Stimulated activated CD8-positive, alpha-beta memory T cell treated with anti-CD3 and anti-CD28 coated beads, Interleukin-4, amount 100 ng/mL, for 48 hours (primary cell): ENCODE data around the gene YPEL3.
A peak's percentile ranks its signal among the peaks of the same experiment; 100 is the strongest.
"Not testable (repeated sequence)": the region's sequence is repeated elsewhere in the genome, so short reads cannot be mapped to it uniquely, and the experiment has no call there.

ENCODE experiments used
- DNase-seq: peaks from one replicate; pipeline ENCODE4 v3.0.0-alpha.2; 2020

YPEL3 gene

DNA sequence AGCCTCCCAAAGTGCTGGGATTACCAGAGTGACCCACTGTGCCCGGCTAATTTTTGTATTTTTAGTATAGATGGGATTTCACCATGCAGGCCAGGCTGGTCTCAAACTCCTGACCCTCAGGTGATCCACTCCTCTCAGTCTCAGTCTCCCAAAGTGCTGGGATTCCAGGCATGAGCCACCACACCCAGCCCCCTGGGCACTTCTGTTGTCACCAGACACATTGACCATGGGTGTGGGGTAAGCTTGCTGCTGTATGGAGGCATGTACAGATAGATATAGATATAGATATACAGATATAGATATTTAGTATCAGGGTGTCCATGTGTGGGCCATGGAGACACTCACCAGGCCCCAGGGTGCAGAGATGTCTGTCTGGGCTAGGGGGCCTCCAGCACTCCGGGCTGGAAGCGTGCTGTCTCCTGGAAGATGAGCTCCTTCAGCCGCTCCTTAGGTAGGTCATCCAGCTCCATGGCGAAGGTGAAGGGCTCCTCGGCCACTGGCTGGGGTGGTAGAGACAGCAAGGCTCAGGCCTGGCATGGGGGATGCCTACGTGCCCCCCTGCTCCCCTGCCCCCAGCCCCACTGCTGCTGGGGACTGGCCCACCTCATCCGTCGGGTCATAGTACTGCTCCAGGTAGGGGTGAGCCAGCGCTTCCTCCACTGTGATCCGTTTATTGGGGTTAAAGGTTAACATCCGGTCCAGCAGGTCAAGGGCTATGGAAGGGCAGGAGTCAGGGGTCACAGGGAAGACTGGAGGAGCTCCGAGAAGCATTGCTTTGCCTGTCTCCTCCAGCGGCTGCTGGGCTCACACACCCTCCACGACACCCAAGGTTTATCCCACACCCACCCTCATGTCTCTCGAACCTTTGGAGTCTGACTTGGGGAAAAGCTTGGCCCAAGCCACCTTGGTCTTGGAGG, 20.5 kb upstream of the YPEL3 start:
- DNase-seq = no peak

DNA sequence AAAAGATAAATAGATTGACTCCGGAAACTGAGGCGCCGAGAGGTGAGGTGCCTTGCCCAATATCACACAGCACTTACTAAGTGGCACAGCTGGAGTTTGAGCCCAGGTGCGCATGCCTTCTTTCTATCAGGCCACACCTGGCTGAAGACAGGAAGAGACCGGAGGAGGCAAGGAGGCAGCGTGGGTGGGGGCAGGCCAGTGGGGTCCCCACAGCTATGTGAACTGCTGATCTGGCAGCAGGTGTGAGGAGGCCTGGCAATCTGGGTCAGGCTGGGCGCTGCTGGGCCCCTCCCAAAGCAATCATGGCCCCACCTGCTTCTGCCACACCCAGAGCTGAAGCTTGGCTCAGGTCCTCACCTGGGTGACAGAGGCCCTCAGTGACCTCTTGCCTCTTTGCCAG, 19.2 kb upstream of the YPEL3 start:
- DNase-seq = no peak

DNA sequence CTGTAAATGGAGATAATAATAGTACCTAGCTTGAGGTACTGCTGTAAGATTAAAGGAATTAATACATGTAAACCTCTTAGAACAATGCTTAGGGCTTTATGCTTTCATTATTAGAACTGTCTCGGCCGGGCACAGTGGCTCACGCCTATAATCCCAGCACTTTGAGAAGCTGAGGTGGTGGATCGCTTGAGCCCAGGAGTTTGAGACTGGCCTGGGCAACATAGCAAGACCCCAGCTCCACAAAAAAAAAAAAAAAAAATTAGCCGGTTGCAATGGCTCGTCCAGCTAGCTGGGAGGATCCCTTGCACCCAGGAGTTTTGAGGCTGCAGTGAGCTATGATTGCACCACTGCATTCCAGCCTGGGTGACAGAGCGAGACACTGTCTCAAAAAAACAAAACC, 18.8 kb upstream of the YPEL3 start:
- DNase-seq = not testable (repeated sequence)

DNA sequence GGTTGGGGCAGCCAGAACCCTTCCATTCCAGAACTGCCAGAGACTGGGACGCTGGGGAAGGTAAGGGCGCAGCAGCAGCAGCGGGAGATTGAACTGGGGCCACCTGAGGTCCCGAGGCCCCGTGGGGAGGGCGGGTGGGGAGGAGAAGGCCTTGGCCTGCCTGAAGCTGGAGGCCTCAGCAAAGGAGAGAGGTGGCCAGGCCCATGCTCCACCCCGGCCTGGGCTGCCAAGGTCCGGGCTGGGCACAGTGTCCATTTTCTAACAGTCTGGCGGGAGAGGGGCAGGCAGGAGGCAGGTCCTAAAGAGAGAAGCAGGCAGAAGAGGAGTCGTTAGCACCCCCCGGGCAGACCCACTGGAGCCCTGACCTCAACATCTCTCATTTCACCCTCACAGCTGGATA, 18.4 kb upstream of the YPEL3 start:
- DNase-seq = no peak

DNA sequence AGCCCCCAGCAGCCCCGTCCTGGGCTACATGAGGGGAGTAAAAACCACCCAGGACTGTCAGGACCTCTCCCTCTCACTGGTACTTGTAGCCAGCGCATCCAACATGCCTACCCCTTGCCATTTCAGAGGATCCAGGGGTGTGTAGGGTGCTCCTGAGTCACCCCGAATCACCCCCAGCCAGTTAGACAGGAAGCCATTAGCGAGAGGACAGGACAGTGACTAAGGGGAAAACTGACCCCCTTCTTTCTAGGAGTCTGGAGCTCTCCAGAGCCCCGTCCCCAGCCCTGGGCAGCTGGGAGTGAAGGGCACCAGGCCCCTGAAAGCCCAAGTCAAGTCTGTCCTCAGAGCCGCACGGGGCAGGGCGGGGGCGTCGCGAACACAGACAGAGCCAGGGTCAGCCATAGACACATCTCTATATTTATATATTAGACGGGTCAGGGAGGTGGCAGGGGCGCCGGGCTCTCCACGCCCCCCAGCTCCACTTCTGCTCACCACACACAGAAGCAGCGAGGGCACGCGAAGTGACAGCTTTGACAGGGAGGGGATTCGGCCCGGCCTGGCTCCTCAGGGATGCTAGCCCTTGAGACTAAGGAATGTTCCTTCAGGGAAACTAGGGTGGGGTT, 17.8 kb upstream of the YPEL3 start:
- no peak for DNase-seq

DNA sequence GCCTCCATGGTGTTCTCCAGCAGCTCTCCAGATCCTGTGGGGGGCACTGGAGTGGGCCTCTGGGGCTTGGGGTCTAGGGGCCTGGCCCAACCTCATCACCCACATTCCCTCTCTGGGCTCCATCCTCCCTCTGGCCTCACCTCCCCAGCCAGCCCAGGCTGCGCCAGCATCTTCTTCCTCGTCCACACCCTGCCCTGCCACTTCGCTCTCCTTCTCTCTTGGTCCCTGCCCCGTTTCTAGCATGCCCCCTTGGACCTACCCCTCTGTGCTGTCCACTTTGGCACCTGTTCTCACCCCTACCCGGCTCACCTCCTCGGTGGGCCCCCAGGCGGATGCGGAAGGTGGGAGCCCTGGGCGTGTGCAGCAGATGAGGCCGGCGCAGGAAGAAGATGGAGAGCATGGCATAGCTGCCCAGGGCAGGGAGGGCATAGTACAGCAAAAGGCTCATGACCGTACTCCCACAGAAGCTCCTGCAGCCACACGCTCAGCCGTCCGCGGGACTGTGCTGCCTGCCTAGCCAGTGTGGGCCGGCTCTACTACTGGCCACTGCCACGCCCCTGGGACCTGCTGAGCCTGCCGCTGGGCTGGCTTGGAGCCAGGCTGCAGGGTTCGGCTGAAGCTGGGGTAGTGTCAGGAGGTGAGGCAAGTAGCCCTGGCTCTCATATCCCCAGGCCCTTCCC, 17.2 kb upstream of the YPEL3 start, which contains the start of gene GDPD3:
Gene GDPD3 (minus strand): TSS at position 507 of the 680 bp plus-strand sequence. CDS start 59 bp downstream, at position 448.
- no peak for DNase-seq

DNA sequence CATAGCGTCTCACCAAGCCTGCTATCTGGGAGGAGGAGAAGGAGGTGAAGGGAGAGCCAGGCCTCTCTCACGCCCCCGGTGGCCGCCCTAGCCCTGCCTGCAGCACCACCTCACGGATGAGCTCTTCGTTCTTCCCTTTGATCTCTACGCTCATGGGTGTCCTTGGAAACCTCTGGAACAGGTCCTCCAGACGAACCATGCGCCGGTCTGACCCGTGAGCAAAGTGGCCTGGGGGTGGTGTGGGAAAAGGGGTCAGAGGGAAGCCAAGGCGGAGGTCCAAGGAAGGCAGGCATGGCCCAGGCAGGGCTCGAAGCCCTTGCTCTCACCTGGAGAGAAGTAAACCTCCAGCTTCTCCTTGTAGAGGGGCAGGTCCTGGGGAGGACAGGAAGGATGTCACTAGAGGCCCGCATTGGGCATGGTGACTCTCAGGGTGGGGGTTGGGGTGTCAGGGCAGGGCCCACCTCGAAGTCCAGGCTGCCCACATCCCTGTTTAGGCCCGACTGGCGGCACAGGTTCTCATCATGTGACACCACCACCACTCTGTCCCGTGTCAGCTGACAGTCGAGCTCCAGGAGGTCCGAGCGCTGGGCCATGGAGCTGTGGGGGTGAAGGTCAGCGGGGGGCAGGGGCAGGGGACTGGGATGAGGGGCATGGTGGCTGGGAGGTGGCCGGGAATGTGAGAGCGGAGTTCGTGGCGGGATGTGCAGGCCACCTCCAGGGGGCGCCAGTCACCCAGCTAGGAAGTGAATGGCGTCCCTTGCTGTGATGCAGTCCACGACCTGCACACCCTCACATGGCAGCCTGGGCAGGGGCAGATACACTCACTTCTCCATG, 16.4 kb upstream of the YPEL3 start:
- DNase-seq = peak; percentile 86

DNA sequence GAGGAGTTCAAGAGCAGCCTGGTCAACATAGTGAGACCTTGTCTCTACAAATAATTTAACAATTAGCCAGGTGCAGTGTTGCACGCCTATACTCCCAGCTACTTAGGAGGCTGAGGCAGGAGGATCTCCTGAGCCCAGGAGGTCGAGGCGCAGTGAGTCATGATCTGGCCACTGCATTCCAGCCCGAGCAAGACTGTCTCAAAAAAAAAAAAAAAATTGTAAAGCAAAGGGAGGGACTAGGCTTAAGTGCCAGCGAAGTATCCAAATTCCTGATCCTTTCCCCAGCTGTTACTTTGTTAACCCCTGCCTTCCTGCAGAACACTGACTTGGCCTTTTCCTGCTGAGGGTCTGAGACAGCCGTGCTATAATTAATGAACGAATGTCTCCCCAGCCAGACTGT, 14.6 kb upstream of the YPEL3 start:
- DNase-seq = no peak

DNA sequence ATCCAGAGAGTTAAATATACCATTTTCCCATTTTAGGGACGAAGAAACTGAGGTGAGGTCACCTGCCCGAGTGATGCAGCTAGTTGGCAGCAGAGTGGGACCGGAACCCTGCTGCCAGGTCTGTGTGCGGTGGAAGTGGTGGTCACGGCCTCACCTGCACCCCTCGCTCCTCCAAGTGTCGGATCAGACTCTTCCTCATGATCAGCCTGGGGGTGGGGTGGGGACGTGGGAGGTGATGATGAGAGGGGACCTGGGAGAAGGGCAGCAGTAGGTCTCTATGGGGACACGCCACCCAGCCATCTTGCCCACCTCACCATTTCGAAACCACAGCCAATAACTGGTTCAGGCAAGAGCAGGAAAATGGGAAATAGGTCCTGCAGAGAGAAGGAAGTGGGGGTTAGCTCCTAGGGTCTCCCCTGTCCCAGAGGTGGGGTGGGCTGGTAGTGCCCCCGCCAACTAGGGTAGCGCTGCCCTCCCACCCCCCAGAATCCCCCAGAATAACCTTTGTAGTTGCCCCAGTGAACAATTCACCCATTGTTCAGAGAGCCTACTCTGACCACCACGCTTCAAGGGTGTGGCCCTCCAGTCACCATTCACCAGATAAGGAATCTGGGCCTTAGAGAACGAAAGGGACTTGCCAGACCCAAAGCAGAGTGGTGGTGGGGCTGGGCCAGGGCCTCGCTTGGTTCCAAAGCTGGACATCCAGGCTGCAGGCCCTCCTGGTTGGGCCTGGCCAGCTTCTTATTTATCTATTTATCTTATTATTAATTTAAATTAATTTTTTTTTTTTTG, 12.2 kb upstream of the YPEL3 start:
- DNase-seq = no peak

DNA sequence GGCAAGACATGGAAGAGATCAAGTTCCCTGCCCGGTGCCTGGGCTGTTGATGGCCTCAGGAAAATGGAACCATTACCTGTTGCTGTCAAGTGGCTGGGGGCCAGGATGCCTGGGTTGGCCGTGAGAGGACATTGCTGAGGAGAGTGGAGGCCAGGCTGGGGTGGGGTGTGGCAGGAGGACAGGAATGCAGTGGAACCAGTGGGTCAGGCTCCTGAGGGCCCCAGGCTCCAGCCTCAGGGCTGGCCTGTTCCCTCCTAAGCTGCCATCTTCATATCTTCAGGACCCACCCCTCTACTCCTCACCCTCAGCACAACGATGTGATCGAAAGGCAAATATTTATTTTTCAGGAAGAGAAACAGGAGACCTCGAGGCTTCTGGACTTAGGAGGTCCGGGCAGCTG, 8.5 kb upstream of the YPEL3 start:
- DNase-seq = no peak

DNA sequence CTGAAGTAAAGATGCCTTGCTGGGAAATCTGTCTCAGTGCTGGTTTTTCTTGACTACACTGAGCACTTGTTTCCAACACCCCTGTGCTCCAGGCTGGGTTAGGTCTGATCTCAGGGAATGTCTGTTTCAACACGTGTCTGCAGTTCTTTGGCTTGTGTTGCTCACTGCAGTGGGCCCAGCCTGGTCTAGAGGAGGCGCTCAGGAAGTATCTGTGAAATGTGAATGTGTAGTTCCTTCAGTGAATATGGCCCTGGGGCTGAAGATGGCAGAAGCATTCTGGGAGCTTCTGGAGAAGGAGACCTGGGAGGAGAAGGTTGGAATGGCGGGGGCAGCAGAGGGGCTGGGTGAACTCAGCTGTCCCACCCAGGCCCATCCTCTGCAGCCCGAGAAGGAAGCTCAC, 8.1 kb upstream of the YPEL3 start:
- no peak for DNase-seq

DNA sequence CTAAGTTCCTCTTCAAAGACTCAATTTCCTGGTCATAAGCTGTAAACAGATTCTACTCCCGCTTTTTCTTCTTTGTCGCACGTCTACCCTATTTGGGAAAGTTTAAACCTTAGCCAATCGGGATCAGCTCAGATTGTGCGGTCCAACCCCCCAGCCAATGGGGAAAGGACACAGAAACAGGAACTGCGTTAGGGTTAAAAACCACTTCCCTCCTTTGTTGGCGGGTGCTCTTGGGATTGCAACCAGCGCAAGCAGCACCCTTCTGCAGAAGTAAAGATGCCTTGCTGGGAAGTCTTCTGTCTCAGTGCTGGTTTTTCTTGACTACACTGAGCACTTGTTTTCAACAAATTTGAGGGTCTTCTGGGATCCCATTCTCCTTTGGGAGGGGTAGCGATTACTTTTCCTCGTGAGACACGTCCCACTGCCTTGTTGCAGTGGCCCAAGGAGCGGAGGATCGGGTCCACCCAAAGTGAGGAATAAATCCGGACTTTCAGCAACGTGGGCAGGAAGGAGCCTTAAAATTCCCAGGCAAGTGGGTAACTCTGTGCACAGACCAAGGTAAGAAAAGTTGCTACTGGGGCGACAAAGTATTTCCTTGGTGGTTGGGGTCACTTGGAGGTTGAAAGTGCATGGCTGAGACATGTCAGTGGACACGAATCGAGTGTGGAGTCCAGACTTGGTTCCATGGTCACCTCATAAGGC, 1.0 kb upstream of the YPEL3 start:
- DNase-seq = no peak

DNA sequence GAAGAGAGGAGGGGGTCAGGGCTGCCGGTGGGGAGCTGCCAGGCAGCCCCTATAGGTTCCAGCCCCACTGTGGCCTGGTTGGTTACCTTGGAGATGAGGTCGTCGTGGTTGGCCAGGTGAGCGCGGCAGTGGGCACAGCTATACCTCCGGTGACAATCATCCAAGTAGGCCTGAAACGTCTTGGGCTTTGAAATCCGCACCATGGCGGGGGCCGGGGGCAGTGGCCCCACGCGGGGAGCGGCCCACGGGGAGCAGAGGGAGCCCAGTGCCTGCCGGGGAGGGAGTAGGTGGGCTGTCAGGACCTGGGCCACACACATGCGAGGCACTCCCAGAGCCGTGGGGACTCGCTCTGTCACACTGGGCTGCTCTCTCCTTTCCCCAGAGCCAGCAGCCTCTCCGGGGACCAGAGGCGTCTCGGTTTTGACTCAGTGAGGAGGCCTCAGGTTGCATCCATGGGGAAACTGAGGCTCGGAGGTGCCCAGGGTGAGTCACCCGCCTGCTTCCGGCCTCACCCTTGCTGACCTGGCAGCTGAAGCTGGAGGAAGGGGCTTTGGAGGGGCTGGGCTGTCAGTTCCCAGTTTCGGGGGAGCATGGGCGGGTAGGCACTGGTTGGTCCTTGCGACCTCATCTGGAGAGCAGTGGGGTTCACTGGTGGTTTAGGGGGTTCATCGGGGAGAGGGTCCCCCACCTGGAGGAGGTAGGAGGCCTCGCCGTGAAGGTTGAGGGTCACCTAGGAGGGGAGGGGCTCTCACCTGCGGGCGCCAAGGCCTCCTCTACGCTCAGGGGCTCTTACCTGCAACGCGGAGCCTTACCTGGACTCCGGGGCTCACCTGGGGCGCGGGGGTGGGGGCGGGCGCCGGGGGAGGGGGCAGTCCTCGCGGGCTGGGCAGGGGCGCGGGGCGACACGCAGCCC, 591 bp downstream of the YPEL3 start:
- no peak for DNase-seq

DNA sequence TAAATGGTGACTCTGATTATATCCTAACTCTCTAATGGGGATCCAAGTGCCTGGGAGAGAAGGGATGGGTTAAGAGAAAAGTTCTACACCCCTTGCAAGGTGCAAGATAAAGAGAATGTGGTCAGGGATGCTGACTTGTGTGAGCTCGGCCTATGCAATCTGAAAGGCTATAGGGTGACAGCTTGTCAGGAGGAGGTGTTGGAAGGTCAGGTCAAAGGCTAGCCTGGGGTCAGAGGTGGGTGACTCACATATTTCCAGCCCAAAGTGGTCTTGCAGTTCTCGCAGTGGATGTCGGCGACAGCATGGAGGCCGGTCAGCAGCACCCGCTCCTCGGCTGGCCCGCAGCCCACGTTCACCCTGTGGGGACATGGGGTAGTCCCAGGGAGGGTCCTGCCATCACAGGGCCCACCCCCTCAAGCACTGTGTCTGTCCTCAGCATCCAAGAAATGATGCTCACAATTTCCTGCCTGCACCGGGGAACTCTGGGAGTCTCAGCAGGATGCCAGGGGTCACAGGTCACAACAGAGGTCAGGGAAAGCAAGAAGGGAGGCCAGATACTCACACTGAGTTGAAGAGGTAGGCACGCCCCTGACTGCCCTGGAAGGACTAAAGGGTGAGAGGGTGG, 1.4 kb downstream of the YPEL3 start:
- DNase-seq = no peak

DNA sequence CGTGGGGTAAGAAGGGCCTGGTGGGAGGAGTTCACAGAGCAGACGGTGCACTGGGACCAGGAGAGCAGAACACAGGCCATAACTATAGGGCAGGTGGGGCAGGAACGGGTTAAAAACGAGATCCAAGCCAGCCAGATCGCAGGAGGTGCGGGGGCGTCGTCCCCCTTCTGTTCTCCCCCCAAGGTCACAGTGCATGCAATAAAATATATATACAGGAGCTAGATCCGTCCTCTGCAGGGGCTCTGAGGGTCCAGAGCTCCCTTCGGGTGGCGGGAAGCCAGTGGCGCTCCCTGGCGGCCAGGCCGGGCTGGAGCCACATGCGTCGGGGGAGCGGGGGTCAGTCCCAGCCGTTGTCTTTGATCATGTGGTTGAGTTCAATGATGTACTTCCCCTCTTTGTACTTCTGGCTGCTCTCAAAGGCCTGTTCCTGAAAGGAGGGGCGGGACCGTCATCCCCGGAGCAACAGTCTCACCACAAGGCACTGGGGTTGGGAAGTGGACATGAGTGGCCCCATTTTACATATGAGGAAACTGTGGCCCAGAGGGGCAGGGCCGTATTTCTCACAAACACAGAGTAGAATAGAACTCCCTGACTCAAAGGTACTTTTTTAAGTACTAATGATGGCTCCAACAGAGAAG, 3.5 kb downstream of the YPEL3 start:
- DNase-seq = peak; percentile 85

DNA sequence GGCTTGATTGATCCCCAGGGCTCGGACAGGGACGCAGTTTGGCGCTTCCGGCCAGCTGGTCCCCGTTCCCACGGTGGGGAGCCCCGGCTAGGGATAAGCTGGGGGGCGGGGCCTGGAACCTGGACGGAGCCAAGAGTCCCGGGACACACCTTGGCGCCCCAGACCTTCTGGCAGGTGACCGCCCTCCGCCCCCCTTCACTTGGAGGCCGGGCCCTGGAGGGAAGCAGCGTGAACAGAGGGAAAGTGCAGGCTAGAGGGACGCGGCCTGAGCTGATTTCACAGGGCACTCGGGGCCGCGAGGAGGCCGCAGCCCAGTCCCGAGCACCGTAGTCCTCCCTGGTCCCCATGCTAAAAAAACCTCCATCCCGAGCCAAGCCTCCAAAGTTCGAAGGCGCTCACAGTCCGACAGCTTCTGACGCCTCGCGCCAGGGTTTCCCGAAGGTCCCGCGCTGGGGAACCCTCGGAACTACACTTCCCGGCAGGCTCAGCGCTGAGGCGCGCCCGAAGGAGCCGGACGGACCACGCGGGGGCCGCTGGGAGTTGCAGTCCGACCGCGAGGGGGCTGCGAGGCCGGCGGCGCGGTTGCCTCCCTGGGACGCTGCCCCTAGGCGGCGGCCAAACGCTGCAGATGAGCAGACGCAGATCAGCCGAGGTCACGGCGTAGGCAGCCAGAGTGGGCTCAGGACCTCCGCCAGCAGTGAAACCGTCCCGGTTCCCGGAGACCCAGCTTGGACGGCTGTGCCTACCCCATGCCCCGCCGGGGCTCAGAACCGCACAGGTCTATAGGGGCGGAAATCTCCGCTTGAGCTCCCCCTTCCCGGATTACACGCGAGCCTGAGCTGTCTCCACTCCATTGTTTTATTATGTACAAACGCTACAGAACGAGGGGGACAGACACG, 4.3 kb downstream of the YPEL3 start, which contains the start of gene TBX6:
Gene TBX6 (minus strand): TSS at position 451 of the 899 bp plus-strand sequence. CDS start 731 bp downstream, outside the sequence.
- peak; percentile 96 for DNase-seq

DNA sequence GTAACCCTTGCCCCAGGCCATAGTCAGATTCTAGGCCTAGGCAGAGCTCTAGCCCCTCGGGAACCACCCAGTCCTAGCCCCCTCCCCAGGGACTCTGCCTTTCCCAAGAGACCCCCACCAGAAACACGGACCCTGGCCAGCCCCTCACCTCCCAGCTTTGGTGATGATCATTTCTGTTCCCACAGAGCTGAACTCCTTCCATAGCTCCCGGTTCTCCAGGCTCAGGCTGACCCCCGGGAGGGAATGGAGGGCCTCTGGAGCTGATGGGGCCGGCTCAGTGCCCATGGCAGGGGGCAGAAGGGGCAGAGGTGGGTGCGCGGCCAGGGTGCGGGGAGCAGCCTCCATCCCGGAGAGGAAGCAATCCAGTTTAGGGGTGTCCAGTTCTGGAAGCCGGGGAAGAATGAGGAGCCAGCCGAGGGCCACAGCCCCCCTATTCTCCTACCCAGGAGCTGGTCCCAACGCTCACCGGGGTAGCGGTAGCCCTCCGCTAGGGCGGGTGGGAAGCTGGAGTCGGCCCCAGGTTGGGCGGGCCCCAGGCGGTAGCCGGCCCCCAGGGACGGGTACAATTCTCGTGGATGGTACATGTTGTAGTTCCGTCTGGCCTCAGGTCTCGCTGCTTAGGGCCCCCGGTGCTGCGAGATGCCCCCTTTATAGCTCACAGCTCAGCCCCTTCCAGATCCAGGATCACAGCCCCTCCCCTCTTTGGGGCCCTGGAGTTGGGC, 5.2 kb downstream of the YPEL3 start:
- DNase-seq = no peak
